HG03025 (cell line): Measurements from ENCODE around the gene TUBA4B.
A peak's percentile ranks its signal among the peaks of the same experiment; 100 is the strongest.
"Not testable (repeated sequence)": the region's sequence is repeated elsewhere in the genome, so short reads cannot be mapped to it uniquely, and the experiment has no call there.

ENCODE experiments used
- ATAC-seq: cut with Tn5 transposase; IDR thresholded peaks from one replicate; pipeline ENCODE4 v1.9.1; 2021; ENCODE audit warnings: mild to moderate bottlenecking, moderate library complexity; ENCODE audit not compliant: unreplicated experiment, low FRiP score

Gene TUBA4B

DNA sequence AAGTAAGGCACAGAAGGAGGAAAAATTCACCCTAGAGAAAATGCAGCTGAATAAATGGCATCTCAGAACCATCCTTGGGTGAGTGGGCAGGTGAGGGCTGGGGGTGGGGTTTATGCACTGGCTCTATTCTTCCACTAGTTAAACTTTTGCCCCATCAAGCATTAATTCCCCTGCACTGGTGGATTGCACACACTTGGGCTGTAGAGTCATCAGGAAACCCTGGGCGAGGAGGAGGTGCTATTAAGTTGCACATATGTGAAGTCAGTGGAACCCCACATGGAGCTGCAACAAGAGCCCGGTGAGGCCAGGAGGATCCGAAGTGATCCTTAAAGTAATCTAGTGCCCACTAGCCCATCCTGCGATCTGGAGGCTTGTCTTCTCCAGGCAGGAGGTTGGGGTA, 19.3 kb downstream of the TUBA4B start:
- ATAC-seq, result no peak

- no peak for ATAC-seq
Measured at GRCh38 chr2:219272995-219273394, 20.0 kb downstream of the TUBA4B start.

- ATAC-seq, result no peak
Measured at GRCh38 chr2:219273937-219274336, 20.9 kb downstream of the TUBA4B start.

DNA sequence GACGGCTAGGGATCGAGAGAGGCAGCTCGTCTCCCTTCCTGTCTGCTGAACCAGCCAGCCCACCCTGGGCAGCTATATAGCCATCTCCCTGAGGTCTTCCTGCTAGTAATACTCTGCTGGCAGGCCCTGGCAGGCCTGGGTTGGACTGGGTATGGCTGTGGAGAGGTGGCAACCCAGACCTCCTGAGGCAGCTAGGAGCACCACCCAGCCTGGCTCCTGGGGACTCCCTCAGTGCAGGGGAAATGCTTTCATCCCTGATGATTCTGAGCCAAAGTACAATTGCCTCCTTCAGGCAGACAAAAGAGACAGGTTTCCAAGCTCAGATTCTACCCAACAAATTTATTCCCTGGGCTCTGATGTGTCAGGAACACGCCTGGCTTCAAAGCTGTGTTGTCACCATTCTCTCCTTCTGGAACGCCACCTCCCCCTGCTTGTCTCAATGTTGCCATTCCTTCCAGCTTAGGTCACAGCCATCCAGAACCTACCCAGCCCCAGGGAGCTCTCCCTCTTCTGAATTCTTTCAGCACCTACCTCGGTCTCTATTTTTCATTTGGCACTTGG, 21.4 kb downstream of the TUBA4B start:
- no peak for ATAC-seq

- no peak for ATAC-seq
Measured at GRCh38 chr2:219277703-219278654, 24.9 kb downstream of the TUBA4B start.

GRCh38 chr2:219278655-219279150, 25.7 kb downstream of the TUBA4B start:
- no peak for ATAC-seq

- peak; percentile 87 for ATAC-seq
Measured at GRCh38 chr2:219279151-219279915, 26.3 kb downstream of the TUBA4B start, which contains the start of gene DNAJB2. Gene DNAJB2 (plus strand): TSS chr2:219279366. CDS start chr2:219279834, 468 bp downstream.

DNA sequence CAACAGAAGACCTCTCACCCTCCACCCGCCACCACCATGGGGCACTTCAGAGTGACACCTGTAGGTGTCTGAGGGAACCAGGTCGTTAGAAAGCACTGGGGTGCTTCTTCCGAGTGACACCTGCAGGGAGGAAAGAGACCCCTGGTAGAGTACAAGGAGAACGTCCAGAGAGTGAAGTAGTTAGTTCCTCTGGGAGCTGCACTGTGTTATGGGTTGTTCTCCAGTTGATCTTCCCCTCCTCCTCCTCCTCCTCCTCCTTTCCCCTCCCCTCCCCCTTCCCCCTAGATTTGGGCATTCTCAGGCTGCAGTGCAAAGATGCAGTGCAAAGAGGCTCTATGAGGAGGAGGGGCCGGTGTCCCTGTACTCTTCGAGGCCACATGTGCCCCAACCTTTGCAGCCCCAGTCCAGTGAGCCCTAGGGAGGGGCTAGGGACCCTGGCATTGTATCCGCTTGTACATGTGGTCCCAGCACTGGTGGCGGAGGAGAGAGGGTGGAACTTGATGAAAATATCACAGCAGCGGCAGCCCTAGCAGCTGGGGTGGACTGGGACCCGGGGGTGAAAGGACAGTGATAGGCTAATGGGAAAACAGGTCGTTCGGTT, 27.0 kb downstream of the TUBA4B start:
- no peak for ATAC-seq

DNA sequence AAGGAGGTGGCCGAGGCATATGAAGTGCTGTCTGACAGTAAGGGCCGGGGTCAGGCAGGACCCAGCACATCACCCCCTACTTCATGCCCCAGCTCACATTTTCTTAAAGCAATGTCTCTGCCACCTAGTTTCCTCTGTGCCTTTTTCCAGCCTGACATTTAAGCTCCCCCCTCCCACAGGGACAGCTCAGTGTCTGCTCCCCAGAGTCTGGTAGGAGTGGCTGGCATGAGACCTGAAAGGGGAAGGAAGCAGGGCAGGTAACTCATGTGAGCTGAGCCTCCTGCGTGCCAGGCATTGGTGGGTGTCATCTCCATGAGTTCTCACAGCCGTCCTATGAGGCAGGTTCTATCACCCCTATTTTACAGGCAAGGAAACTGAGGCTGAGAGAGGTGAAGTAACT, 27.6 kb downstream of the TUBA4B start:
- ATAC-seq, result no peak

GRCh38 chr2:219281588-219281987, 28.5 kb downstream of the TUBA4B start:
- no peak for ATAC-seq

DNA sequence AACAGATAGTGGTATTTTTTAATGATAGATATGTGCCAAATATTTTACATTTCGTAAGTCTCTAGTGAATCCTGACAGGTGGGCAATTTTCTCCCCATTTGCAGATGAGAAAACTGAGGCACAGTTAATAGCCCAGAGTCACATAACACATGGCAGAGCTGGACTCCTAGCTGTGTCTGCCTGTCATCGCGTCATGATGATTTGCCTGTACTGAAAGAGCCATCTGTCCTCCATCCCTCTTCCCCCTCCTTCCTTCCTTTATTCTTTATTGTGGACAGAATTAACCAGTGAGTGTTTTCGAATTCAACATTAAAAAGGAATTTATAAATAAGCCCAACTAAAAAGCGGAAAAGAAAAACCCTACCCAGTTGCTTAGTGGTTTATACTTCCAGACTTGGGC, 29.3 kb downstream of the TUBA4B start:
- no peak for ATAC-seq

GRCh38 chr2:219282943-219283581, 30.0 kb downstream of the TUBA4B start:
- no peak for ATAC-seq

DNA sequence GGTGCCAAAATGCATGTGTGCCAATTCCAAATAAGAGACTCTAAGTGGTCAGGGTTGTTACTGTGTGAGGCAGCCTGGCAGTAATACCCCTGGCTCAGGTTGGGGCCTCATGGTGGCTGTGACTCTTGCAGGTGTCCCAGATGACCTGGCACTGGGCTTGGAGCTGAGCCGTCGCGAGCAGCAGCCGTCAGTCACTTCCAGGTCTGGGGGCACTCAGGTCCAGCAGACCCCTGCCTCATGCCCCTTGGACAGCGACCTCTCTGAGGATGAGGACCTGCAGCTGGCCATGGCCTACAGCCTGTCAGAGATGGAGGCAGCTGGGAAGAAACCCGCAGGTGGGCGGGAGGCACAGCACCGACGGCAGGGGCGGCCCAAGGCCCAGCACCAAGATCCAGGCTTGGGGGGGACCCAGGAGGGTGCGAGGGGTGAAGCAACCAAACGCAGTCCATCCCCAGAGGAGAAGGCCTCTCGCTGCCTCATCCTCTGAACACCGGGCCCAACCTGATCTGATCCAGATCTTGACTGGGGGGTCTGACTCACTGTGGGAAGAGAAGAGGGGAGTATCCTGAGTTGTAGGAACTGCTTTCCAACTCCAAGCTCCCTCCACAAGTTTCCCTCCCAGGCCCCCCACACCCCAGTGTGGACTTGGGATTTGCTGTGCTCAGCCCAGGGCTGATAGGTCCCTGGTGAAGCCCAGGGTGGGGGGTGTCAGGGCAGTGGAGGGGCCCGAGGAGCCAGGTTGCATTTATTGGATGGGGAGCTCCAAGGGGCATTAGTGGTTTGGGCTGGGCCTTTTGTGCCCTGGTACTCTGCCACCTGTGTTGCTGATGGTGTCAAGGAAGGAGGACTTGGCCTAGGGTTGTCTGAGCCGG, 31.7 kb downstream of the TUBA4B start:
- ATAC-seq, result no peak

GRCh38 chr2:219285373-219285735, 32.3 kb downstream of the TUBA4B start:
- no peak for ATAC-seq

DNA sequence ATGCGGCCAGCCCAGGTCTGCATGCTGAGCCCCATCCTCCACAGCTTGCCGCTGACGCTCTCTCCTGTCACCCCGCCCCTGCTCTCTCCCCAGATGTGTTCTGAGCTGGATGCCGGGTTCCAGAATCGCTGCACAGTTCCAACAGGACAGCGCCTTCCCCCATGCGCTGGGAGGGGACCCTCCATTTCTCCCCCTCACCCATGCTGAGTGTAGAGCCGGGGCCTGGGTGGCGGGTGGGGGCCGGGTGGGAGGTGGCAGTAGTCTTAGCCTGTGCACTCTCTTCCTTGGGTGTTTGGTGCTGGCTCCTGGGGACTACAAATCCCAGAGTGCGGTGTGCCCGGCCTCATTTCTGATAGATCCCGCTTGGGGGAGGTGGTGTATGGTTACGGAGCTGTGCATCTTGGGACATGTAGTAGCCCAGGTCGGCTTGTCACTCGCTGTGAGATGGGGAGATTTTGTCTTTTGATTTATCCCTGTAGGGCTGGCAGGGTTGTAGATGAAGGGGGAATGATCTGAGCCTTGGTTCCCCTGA, 32.9 kb downstream of the TUBA4B start:
- no peak for ATAC-seq

DNA sequence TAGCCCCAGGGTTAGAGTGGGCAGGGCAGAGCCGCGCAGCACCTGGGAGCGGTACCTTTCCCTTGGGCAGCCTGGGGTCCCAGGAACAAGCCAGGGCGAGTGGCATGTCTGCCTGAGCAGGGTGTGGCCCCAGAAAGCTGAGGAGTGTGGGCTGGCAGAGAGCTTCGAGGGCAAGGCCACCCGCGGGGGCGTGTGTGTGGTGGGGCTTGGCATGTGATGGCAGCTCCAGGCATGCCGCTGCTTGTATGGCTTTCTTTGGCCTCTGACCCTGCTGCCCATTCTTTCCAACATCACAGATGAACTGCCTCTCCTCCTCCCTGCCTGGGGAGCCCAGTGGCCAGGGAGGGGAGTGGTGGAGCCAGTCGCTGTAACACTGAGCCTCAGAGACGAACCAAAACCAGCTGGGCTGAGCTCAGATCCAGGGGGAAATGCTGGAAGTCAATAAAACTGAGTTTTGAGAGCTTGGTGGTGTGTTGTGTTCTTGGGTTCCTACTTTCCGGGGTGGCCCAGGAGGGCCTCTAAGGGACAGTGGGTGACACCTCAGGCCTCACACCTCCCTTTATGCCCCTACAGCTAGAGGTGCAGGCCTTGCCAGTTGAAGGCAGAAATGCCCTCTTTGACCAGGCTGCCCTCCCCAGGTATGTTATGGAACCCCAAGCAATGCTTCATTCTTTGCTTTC, 33.5 kb downstream of the TUBA4B start:
- ATAC-seq, result no peak

- not testable (repeated sequence) for ATAC-seq
Measured at GRCh38 chr2:219287116-219287440, 34.0 kb downstream of the TUBA4B start.

- ATAC-seq, result no peak
Measured at GRCh38 chr2:219287580-219288265, 34.7 kb downstream of the TUBA4B start.
